HEK293T (cell line): ENCODE data around the gene RTN3.

Experiments used
- CTCF ChIA-PET: fragments of 350-600 bp; formaldehyde crosslinking; extraction: SDS; loops from one replicate; lab custom pipeline; 2021; ENCODE audit warnings: antibody characterized with exemption, inconsistent platforms; lab: Yijun Ruan, JAX
- POLR2A ChIA-PET: fragments of 350-600 bp; formaldehyde crosslinking; extraction: SDS; loops from one replicate; lab custom pipeline; 2020; ENCODE audit warnings: antibody characterized with exemption, inconsistent platforms; lab: Yijun Ruan, JAX
- DNase-seq: peaks from one replicate; pipeline ENCODE4 v3.0.0; 2012; ENCODE audit warnings: mixed read lengths; ENCODE audit errors: extremely low spot score
- ARNT ChIP-seq: fragments of 450-650 bp; IDR thresholded peaks from 2 replicates; pipeline ENCODE4 v1.6.1; 2017; ENCODE audit warnings: mild to moderate bottlenecking
- BHLHE40 ChIP-seq: fragments of 450-650 bp; IDR thresholded peaks from 2 replicates; pipeline ENCODE4 v1.6.1; 2016; ENCODE audit warnings: mild to moderate bottlenecking, moderate library complexity, borderline replicate concordance
- CTBP1 ChIP-seq: fragments of 450-650 bp; IDR thresholded peaks from 2 replicates; pipeline ENCODE4 v1.6.1; 2016; ENCODE audit warnings: borderline replicate concordance
- ELF4 ChIP-seq: fragments of 450-650 bp; IDR thresholded peaks from 2 replicates; pipeline ENCODE4 v1.6.1; 2017; ENCODE audit warnings: antibody characterized with exemption
- FOXA1 ChIP-seq: fragments of 450-650 bp; IDR thresholded peaks from 2 replicates; pipeline ENCODE4 v1.6.1; 2016; ENCODE audit warnings: mild to moderate bottlenecking
- FOXK2 ChIP-seq: fragments of 450-650 bp; IDR thresholded peaks from 2 replicates; pipeline ENCODE4 v1.6.1; 2016; ENCODE audit warnings: mild to moderate bottlenecking
- FOXM1 ChIP-seq: fragments of 450-650 bp; IDR thresholded peaks from 2 replicates; pipeline ENCODE4 v1.6.1; 2017; ENCODE audit warnings: mild to moderate bottlenecking, borderline replicate concordance
- HDGF ChIP-seq: fragments of 450-650 bp; IDR thresholded peaks from 2 replicates; pipeline ENCODE4 v1.6.1; 2017; ENCODE audit warnings: antibody characterized with exemption, borderline replicate concordance
- L3MBTL2 ChIP-seq: fragments of 450-650 bp; conservative IDR thresholded peaks from 2 replicates; pipeline ENCODE4 v1.6.1; 2016; ENCODE audit warnings: mild to moderate bottlenecking
- LEF1 ChIP-seq: fragments of 450-650 bp; IDR thresholded peaks from 2 replicates; pipeline ENCODE4 v1.6.1; 2017; ENCODE audit warnings: mild to moderate bottlenecking, borderline replicate concordance
- NFRKB ChIP-seq: fragments of 450-650 bp; IDR thresholded peaks from 2 replicates; pipeline ENCODE4 v1.6.1; 2016; ENCODE audit warnings: mild to moderate bottlenecking, moderate library complexity
- SP1 ChIP-seq: fragments of 450-650 bp; IDR thresholded peaks from 2 replicates; pipeline ENCODE4 v1.6.1; 2017
- SUZ12 ChIP-seq: fragments of 450-650 bp; IDR thresholded peaks from 2 replicates; pipeline ENCODE4 v1.6.1; 2016; ENCODE audit warnings: mild to moderate bottlenecking
- TARDBP ChIP-seq: fragments of 450-650 bp; IDR thresholded peaks from 2 replicates; pipeline ENCODE4 v1.6.1; 2016
- ZNF384 ChIP-seq: fragments of 450-650 bp; IDR thresholded peaks from 2 replicates; pipeline ENCODE4 v1.6.1; 2016
- TF ChIP-seq, protein P1 (sequence below): fragments of 450-650 bp; IDR thresholded peaks from 2 replicates; pipeline ENCODE4 v1.6.1; 2016

Gene RTN3

DNA sequence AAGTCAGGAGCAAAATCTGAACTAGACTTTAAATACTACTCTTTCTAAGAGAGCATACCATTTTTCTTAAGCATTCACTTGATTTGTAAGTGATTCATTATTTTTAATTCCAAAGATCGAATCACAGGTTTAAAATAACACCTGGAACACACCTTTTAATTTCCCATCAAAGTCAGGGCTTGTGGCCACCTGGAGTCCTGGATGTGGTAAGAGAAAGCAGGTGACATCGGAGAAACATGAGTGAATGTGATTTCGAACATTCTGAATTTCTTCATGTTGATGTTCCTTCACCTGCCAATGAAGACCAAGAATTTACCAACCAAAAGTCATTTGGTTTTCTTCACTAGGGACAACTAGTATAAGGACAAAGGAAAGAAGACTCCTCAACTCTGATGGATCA, 38.1 kb upstream of the RTN3 start:
- ChIA-PET CTCF (interaction anchor here (0.6 to 1.2 kb wide), 2 partner anchors 95 to 117 kb away, joined by 3 read pairs; no protein-coding TSS in a partner anchor), POLR2A (interaction anchor here (1.5 kb wide), 1 partner anchor 196 kb away, joined by 3 read pairs; the partner anchor contains the start of gene MARK2)
- DNase-seq = no peak
- TF ChIP-seq L3MBTL2 = no peak
- no peak for TF ChIP-seq ZNF384

DNA sequence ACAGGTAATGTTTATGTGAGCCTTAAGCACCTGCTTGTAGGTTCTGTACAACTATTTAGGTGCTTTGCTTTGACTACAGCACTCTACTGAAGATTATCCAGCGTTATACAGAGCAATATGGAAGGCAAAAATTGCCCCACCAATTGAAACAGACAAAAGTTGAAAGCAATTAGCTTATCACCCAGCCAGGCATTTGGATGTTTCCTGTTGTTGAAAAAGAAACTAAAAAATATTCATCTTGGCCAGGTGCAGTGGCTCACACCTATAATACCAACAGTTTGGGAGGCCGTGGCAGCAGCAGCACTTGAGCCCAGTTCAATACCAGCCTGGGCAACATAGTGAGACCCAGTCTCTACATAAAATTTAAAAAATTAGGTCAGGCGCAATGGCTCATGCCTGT, 28.6 kb upstream of the RTN3 start:
- ChIA-PET CTCF (no interaction called here), POLR2A (no interaction called here)
- no peak for DNase-seq
- TF ChIP-seq ARNT (no peak), NFRKB (no peak), FOXA1 (no peak), LEF1 (no peak), L3MBTL2 (no peak), FOXM1 (no peak), BHLHE40 (no peak), ELF4 (no peak), SUZ12 (no peak), HDGF (no peak), SP1 (no peak), ZNF384 (no peak), TARDBP (no peak), CTBP1 (no peak), FOXK2 (no peak)
- TF ChIP-seq, protein P1, sequence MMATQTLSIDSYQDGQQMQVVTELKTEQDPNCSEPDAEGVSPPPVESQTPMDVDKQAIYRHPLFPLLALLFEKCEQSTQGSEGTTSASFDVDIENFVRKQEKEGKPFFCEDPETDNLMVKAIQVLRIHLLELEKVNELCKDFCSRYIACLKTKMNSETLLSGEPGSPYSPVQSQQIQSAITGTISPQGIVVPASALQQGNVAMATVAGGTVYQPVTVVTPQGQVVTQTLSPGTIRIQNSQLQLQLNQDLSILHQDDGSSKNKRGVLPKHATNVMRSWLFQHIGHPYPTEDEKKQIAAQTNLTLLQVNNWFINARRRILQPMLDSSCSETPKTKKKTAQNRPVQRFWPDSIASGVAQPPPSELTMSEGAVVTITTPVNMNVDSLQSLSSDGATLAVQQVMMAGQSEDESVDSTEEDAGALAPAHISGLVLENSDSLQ = no peak

DNA sequence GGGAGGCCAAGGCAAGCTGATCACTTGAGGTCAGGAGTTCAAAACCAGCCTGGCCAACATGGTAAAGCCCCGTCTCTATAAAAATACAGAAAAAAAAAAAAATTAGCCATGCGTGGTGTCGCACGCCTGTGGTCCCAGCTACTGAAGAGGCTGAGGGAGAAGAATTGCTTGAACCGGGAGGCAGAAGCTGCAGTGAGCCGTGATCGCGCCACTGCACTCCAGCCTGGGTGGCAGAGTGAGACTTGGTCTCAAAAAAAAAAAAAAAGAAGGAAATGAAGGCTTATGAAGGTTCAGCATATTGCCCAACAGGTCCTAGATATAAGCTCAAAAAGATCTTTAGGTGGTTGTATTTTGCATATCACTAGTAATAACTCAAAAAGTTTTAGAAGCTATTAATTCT, 20.3 kb upstream of the RTN3 start:
- DNase-seq = no peak
- CTCF ChIA-PET = interaction anchor here (0.6 to 1.3 kb wide), 4 partner anchors 28 to 81 kb away, joined by 3 to 5 read pairs (median 4); no protein-coding TSS in a partner anchor
- POLR2A ChIA-PET = interaction anchor here (0.7 kb wide), 1 partner anchor 20 kb away, joined by 3 read pairs; the partner anchor contains the start of gene RTN3
- TF ChIP-seq SP1 = no peak
- TF ChIP-seq L3MBTL2 = no peak
- no peak for TF ChIP-seq BHLHE40
- no peak for TF ChIP-seq TARDBP
- no peak for TF ChIP-seq CTBP1
- no peak for TF ChIP-seq SUZ12
- TF ChIP-seq ARNT = no peak
- TF ChIP-seq NFRKB = no peak
- TF ChIP-seq FOXK2 = no peak
- no peak for TF ChIP-seq LEF1
- no peak for TF ChIP-seq ZNF384
- TF ChIP-seq ELF4 = no peak
- TF ChIP-seq HDGF = no peak
- TF ChIP-seq, protein P1 = no peak
- no peak for TF ChIP-seq FOXM1
- no peak for TF ChIP-seq FOXA1

DNA sequence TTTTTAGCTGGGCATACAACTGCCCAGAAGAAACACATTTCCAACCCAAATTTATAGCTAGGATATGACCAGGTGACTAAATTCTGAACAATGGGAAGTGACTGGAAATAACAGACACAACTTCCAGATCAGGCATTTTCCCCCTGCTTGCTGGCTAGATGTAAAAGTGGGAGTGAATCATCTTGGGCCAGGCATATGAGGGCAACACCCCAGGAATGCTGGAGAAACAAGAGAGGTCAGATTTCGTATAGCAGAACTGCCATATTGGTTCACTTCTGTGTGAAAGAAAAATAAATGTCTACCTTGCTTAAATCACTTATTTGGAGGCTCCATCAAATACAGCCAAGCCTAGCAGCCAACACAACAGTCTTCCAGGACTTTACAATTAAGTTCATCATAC, 17.5 kb upstream of the RTN3 start:
- TF ChIP-seq BHLHE40 (no peak), ARNT (no peak), NFRKB (no peak), FOXM1 (no peak), L3MBTL2 (no peak), HDGF (no peak), LEF1 (no peak), ZNF384 (no peak), CTBP1 (no peak), FOXK2 (no peak), SP1 (no peak), FOXA1 (no peak), ELF4 (no peak), TARDBP (no peak), SUZ12 (no peak)
- TF ChIP-seq, protein P1 = no peak
- ChIA-PET CTCF (interaction anchor here (1.0 kb wide), 1 partner anchor 75 kb away, joined by 3 read pairs; no protein-coding TSS in a partner anchor), POLR2A (no interaction called here)
- no peak for DNase-seq

DNA sequence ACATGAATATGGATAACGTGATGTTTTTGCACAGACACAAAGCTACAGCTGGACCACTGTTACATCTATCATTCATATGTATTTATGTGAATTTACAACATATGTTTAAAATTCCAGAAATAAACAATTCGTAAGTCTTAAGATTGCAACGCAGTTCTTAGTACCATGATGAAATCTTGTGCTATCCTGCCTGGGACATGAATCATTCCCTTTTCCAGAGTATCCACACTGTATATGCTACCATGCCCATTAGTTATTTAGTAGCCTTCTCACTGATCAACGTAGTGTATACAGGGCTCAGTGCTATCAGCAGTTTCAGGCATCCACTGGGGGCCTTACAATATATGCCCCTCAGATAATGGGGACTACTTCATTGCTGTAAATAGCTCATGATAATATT, 14.4 kb upstream of the RTN3 start:
- TF ChIP-seq FOXA1 (no peak), LEF1 (no peak), FOXK2 (no peak), ZNF384 (no peak), TARDBP (no peak)
- ChIA-PET POLR2A (no interaction called here), CTCF (no interaction called here)
- no peak for DNase-seq

DNA sequence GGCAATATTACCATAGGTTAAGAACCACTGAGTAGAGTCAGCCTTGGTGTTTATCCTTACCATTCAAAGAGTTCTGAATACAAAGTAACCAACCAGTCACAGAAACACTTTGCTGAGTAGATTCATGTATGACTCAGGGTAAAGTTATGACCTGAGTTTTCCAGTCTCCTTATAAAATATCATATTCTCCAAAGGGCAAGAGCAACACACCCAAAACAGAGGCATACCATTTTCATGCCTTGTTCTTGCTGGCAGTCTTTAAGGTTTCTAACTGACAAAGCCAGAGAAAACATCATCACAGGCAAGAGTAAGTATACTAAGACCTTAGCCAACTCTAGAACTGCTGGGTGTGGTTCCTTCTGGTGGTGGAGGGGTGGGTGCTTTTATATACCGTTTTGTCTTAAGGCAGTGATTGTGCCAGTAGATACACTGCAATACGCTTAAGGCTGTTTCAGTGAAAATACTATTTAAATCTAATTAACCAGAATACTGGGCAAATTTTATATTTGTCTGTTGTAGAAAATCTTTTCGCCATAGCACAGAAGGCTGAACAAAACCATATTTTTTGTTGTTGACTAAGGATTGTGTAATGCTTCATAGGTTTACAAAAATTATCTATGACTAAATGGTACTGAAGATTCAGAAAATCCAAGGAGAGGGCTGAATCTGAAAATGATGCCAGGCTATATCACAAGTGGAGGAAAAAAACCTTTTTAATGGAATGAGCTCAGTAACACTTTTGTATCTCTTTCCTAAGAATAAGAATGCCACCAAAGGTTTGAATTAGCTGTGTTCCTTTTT, 13.1 kb upstream of the RTN3 start:
- DNase-seq = no peak
- ChIA-PET POLR2A (interaction anchor here (0.8 to 1.5 kb wide), 3 partner anchors 11 to 14 kb away, joined by 3 to 5 read pairs (median 3); partner anchors contain the start of gene RTN3), CTCF (no interaction called here)
- TF ChIP-seq, protein P1 = no peak
- TF ChIP-seq ZNF384 = no peak
